ENCODE measurements around the gene ERG28.

The ERG28 gene

GRCh38 chr14:75649773-75650172 is 10.9 kb downstream of the ERG28 start:
- H3K27me3 ChIP-seq (replicated peaks): no peaks in the 10 kb centered on the region
- DNase-seq: no peak
- in situ Hi-C loops (cut with HindIII; ENCODE audit: low pct_ligation_motif_present, low sequenced_read_pairs): no loop called here
- peaks cover 40% of the 10 kb centered on the region for H3K36me3 ChIP-seq (replicated peaks)
- H3K4me3 ChIP-seq (ENCODE audit: low read depth, low read length): no peak overlapping the region
- no peak overlapping the region for H3K27ac ChIP-seq
- no peak for TF ChIP-seq CTCF (IDR thresholded peaks at IDR 0.05; ENCODE audit: low read depth, low read length, missing control alignments)

DNA sequence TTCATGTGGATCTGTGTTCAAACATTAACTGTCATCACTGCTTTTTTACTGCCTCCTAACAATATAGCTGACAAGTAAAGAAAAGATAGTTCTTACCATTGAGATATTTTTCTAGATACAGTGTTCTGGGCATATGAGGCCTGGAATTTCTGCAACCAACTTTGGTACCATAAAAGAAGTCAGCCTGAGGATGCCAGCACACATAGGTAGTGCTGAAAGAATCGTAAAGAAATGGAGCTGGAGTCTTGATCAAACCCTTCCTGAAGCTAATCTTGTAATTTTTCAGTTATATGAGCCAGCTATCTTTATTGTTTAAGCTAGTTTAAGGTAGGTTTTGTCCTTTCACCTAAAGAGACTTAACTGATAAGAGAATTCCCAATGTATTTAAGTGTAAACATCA is 11.3 kb downstream of the ERG28 start:
- peak overlapping the region; percentile 77 for H3K27ac ChIP-seq

GRCh38 chr14:75648066-75648838 is 12.4 kb downstream of the ERG28 start:
- Histone ChIP-seq H3K4me3 (ENCODE audit: low read depth, low read length) (no peak overlapping the region), H3K27ac (peak overlapping the region; percentile 77), H3K27me3 (replicated peaks) (no peaks in the 10 kb centered on the region), H3K36me3 (replicated peaks) (peaks cover 27% of the 10 kb centered on the region)
- TF ChIP-seq CTCF (IDR thresholded peaks at IDR 0.05; ENCODE audit: low read depth, low read length, missing control alignments): no peak
- peak; percentile 98 for DNase-seq
- in situ Hi-C loops (cut with HindIII; ENCODE audit: low pct_ligation_motif_present, low sequenced_read_pairs): no loop called here

More for the DNA sequence above, 11.3 kb downstream of the ERG28 start:
- no peak overlapping the region for H3K4me3 ChIP-seq (ENCODE audit: low read depth, low read length)
- DNase-seq: no peak
- in situ Hi-C loops (cut with HindIII; ENCODE audit: low pct_ligation_motif_present, low sequenced_read_pairs): no loop called here
- TF ChIP-seq CTCF (IDR thresholded peaks at IDR 0.05; ENCODE audit: low read depth, low read length, missing control alignments): no peak
- no peaks in the 10 kb centered on the region for H3K27me3 ChIP-seq (replicated peaks)
- peaks cover 35% of the 10 kb centered on the region for H3K36me3 ChIP-seq (replicated peaks)

DNA sequence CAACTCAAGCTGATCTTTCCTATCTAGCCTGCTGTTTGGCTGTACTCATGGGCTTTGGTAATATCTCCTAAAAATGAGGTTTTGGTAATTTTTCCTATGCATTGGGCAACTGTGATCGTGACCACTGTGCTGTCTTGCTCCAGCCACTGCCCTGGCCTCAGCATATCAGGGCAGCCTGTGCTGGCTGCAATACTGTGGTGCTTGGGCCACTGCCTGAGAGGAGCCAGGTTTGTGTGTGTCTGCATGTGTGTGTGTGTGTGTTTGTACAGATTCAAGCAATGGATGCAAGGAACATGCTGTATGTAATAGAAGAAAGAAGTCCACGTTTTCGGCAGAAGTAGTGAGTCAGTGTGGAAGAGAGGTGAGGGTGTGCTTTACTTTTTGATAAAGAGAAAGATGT is 13.0 kb downstream of the ERG28 start:
- peak; percentile 24 for DNase-seq
- H3K4me3 ChIP-seq (ENCODE audit: low read depth, low read length): no peak overlapping the region
- TF ChIP-seq CTCF (IDR thresholded peaks at IDR 0.05; ENCODE audit: low read depth, low read length, missing control alignments): no peak
- peaks cover 24% of the 10 kb centered on the region for H3K36me3 ChIP-seq (replicated peaks)
- H3K27me3 ChIP-seq (replicated peaks): no peaks in the 10 kb centered on the region
- H3K27ac ChIP-seq: peak overlapping the region; percentile 70
- in situ Hi-C loops (cut with HindIII; ENCODE audit: low pct_ligation_motif_present, low sequenced_read_pairs): no loop called here

DNA sequence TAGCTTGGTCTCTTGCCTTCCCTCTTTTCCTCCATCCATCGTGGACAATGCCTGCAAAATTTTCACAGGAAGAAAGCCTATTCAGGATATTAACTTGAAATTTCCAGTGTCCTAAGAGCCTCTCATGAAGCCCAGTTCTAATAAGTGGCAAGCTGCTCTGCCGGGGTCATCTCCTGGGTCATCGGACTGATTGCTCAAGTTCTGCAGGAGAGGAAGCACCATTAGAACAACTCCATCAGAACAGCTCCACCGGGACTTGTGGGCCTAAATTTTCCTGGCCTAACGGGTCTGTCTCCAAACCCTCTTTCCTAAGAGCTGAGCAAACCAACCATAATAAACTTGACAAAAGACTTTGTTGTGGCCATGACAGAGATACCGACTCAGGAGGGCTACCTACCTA is 13.9 kb downstream of the ERG28 start:
- TF ChIP-seq CTCF (IDR thresholded peaks at IDR 0.05; ENCODE audit: low read depth, low read length, missing control alignments): no peak
- peaks cover 19% of the 10 kb centered on the region for H3K36me3 ChIP-seq (replicated peaks)
- DNase-seq: no peak
- in situ Hi-C loops (cut with HindIII; ENCODE audit: low pct_ligation_motif_present, low sequenced_read_pairs): no loop called here
- H3K27me3 ChIP-seq (replicated peaks): no peaks in the 10 kb centered on the region
- no peak overlapping the region for H3K4me3 ChIP-seq (ENCODE audit: low read depth, low read length)
- peak overlapping the region; percentile 64 for H3K27ac ChIP-seq

- peaks cover 4% of the 10 kb centered on the region for H3K36me3 ChIP-seq (replicated peaks)
- DNase-seq: no peak
- no peak for TF ChIP-seq CTCF (IDR thresholded peaks at IDR 0.05; ENCODE audit: low read depth, low read length, missing control alignments)
- H3K27me3 ChIP-seq (replicated peaks): no peaks in the 10 kb centered on the region
- no peak overlapping the region for H3K4me3 ChIP-seq (ENCODE audit: low read depth, low read length)
- H3K27ac ChIP-seq: no peak overlapping the region
- in situ Hi-C loops (cut with HindIII; ENCODE audit: low pct_ligation_motif_present, low sequenced_read_pairs): no loop called here
Measured at GRCh38 chr14:75645056-75645455, 15.6 kb downstream of the ERG28 start.
